ENCODE results near the gene NEB. TPM values are rescaled to one million over a fixed set of nuclear protein-coding genes. Genes with fewer than 3 reads are reported as not detected.

Gene NEB
- total RNA-seq, 1 donor from 2014 or later, result 10.9 TPM

DNA sequence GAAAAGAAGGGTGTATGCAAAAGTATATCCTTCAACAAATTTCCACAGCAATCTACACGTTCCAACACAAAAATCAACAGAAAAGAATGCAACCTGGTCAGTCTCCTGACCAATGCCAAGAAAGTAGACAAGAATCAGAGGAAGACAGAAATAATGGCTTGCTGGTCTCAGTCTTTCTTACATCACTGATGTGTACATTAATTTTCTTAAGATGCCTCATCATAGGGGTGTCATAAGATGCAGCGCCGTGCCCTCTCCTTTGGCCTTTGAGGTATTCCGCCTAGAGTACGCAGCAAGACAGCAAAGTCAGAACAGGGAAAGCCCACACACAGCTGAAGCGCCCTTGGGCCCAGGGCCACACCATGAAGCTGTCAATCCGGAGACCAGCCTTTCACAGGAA, 211.7 kb downstream of the NEB start:
- intact Hi-C loops (cut with DNase I), result no loop called here
- no peak for DNase-seq (ENCODE audit: low spot score)

- intact Hi-C loops (cut with DNase I), result no loop called here
- no peak for DNase-seq (ENCODE audit: low spot score)
Observed at GRCh38 chr2:151520976-151521375, 213.3 kb downstream of the NEB start.

GRCh38 chr2:151518802-151519201, 215.5 kb downstream of the NEB start:
- DNase-seq (ENCODE audit: low spot score), result no peak
- intact Hi-C loops (cut with DNase I), result no loop called here

- no peak for DNase-seq (ENCODE audit: low spot score)
- intact Hi-C loops (cut with DNase I), result no loop called here
Observed at GRCh38 chr2:151508519-151508918, 225.8 kb downstream of the NEB start.

DNA sequence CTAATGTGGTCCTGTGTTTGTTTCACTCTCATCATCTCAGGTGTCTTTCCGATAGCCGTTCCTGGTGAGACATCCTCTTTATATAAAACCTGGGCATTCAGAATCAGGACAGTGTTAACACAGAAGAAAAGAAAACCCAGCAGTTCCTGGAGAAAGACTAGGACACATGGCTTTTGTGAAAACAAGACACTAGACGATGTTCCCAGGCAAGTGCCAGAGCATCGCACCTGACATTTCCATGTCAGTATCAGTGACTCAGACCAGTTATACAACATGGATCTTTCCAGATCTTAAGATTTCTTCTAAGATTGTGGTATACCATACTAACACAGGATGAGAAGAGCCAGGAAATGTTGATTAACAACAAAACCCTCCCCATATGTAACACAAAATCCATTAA, 228.1 kb downstream of the NEB start:
- intact Hi-C loops (cut with DNase I), result no loop called here
- DNase-seq (ENCODE audit: low spot score), result no peak

DNA sequence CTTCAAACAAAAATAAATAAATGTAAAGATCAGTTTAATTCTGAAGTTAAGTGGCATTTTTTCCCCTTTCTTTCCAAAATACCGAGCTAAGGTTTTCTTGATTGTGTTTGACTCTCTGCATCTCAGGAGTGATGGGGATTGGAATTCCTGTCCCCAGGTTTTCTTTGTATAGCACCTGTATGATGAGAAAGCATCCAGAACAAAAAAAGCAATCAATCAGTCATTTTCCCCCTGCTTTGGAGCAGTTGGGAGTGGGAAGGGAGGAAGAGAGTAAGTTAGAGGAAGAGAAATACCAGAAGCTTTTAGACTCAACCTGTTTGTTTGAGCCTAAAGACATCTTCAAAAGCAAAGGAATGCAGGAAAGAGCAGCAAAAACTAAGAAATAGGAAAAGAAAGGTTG, 236.1 kb downstream of the NEB start:
- DNase-seq (ENCODE audit: low spot score), result no peak
- intact Hi-C loops (cut with DNase I), result no loop called here

GRCh38 chr2:151491496-151491895, 242.8 kb downstream of the NEB start:
- no peak for DNase-seq (ENCODE audit: low spot score)
- intact Hi-C loops (cut with DNase I), result no loop called here

DNA sequence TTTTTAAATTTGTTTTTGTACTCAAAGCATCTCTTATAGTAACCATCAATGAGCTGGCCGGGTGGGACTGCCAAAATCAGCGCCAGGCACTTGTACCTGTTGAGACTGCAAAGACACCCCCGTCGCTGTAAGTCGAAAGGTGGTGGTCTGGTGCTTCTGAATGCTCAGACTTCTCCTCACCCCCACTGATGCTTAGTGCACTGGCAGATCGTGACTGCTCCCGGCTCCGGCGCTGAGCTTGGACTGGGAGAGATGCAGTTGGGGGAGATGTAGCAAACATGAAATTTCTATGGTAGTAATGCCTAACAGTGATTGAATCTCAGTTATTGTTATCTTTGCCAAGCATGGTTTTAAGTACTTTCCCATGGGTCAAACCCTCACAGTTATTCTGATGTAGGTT, 244.0 kb downstream of the NEB start:
- intact Hi-C loops (cut with DNase I), result no loop called here
- no peak for DNase-seq (ENCODE audit: low spot score)

- intact Hi-C loops (cut with DNase I), result no loop called here
- DNase-seq (ENCODE audit: low spot score), result no peak
Observed at GRCh38 chr2:151486053-151486452, 248.2 kb downstream of the NEB start.

DNA sequence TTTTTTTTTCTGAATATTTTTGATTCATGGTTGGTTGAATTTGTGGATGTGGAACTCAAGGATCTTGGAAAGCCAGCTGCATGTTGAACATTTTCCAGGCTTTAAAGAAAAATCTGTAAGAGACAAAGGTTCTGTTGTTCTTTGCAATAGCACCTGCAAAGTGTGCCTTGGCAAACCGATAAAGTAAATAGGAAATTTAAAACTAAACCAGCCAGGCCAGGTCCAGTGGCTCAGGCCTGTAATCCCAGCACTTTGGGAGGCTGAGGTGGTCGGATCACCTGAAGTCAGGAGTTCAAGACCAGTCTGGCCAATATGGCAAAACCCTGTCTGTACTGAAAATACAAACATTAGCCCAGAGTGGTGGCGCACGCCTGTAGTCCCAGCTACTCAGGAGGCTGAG, 250.2 kb downstream of the NEB start:
- intact Hi-C loops (cut with DNase I), result no loop called here
- DNase-seq (ENCODE audit: low spot score), result no peak

DNA sequence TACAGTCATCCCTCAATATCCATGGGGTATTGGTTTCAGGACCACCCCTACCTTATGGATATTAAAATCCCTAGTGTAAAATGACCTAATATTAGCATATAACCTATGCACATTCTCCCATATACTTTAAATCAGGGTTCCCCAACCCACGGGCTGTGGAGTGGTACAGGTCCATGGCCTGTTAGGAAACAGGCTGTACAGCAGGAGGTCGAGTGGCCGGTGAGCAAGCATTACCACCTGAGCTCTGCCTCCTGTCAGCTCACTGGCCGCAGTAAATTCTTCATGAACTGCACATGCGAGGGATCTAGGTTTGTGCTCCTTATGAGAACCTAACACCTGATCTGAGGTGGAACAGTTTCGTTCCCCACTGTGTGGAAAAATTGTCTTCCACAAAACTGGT, 250.7 kb downstream of the NEB start:
- intact Hi-C loops (cut with DNase I), result no loop called here
- DNase-seq (ENCODE audit: low spot score), result no peak

GRCh38 chr2:151482171-151482725, 252.0 kb downstream of the NEB start:
- no peak for DNase-seq (ENCODE audit: low spot score)
- intact Hi-C loops (cut with DNase I), result no loop called here

GRCh38 chr2:151481744-151482143, 252.5 kb downstream of the NEB start:
- DNase-seq (ENCODE audit: low spot score), result no peak
- intact Hi-C loops (cut with DNase I), result no loop called here

- intact Hi-C loops (cut with DNase I), result no loop called here
- no peak for DNase-seq (ENCODE audit: low spot score)
Observed at GRCh38 chr2:151478011-151478410, 256.3 kb downstream of the NEB start.

DNA sequence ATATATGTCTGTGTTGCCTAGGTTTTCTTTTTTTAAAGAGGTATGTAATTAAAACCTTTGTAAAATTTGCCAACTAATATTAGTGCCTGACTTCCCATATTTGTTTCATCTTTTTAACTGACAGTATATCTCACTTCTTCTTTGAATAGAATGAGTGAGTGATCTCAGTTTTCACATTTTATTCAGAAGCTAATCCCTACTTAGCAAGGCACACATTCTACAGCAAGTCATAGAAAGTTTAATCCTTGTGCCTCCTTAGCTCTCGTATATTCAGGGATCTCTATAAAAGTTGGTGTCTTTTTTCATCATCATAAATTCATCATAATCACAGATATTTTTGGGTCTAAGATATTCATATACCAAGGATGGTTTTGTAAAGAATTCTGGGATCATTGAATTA, 258.0 kb downstream of the NEB start:
- DNase-seq (ENCODE audit: low spot score), result no peak
- intact Hi-C loops (cut with DNase I), result no loop called here

DNA sequence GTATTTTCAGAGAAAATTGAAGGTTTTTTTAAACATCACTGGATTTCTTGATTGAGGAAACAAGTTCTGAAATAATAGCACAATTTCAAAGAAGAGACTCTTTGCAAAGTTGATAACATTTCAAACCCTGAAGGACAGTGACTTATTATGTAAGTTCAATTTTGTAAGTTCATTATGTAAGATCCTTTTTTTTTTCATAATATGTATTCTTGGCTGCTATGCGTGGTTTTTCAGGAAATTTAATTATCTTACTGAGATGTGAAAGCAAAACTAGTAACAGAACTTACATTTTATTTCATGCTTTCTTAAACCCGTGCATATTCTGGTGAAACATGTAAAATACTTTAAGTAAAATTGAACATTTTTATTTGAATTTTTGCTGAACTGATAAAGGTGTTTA, 259.2 kb downstream of the NEB start:
- DNase-seq (ENCODE audit: low spot score), result no peak
- intact Hi-C loops (cut with DNase I), result no loop called here

DNA sequence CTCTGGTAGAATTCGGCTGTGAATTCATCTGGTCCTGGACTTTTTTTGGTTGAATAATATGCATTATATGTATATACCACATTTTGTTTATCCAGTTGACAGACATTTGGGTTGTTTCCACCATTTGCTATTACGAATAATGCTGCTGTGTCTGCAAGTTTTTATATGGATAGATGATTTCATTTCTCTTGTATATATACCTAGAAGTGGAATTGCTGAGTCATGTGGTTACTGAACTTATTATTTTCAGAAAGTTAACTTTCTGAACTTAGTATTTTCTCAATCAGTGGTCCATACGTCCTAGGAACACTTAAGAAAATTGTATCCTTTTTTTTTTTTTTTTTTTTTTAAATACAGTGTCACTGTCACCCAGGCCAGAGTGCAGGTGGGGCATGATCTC, 261.3 kb downstream of the NEB start:
- no peak for DNase-seq (ENCODE audit: low spot score)

DNA sequence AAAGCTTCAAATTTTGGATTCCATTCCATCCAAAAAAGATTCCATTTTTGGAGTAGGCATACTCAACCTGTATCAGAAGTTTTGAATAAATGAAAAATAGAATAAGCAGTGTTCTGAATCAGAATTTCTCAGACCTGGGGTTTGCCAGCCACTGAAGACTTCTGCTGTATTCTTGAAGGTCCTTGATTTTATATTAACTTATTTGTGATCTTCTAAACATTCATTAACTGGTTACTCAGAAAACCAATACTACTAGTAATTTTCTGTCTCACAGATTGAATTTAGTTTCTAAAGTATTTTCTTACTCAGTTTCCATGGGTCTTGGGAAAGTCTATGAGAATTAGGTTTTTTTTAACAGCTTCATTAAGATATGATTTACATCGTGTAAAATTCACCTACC, 263.7 kb downstream of the NEB start:
- DNase-seq (ENCODE audit: low spot score), result no peak
- intact Hi-C loops (cut with DNase I), result no loop called here

More for the DNA sequence above, 261.3 kb downstream of the NEB start:
- intact Hi-C loops (cut with DNase I), result no loop called here

GRCh38 chr2:151465771-151466170, 268.5 kb downstream of the NEB start:
- intact Hi-C loops (cut with DNase I), result no loop called here
- DNase-seq (ENCODE audit: low spot score), result no peak

DNA sequence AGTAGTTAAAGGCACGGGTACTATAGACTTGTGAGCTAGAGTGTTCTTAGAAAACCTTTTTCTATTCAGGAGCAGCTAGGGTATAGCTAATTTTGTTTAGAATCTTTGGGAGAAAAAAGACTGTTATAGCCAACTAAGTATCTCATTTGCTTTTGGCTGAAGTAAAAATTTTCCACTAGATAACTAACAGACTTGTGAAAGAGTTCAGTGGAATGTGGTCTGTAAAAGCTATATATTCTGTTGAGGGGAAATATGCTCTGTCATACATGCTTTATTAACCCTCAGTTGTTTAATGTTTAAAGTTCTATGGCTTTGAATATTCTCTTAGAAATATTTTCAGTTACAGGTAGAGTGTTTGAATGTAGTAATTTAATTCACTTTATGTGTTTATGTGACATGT, 274.9 kb downstream of the NEB start:
- intact Hi-C loops (cut with DNase I), result no loop called here

DNA sequence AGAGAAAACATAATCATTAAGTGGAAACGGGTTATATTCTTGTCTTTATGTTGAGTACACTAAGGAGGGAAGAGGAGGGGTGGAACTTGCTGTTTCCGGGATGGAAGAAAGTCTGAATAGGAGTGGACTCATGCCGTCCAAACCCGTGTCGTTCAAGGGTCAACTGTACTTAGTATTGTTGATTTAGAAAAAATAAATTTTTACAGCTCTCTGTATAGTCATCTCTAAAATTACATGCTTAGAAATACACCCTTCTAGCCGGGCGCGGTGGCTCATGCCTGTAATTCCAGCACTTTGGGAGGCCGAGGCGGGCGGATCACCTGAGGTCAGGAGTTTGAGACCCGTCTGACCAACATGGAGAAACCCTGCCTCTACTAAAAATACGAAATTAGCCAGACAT, 295.1 kb downstream of the NEB start:
- DNase-seq (ENCODE audit: low spot score), result no peak
- intact Hi-C loops (cut with DNase I), result no loop called here

More for the DNA sequence above, 274.9 kb downstream of the NEB start:
- no peak for DNase-seq (ENCODE audit: low spot score)

- intact Hi-C loops (cut with DNase I), result no loop called here
- no peak for DNase-seq (ENCODE audit: low spot score)
Observed at GRCh38 chr2:151438506-151438905, 295.8 kb downstream of the NEB start.
